Measurements from ENCODE around the gene ACBD6. TPM values are rescaled to one million over a fixed set of nuclear protein-coding genes. Genes with fewer than 3 reads are reported as not detected.

Gene ACBD6
- total RNA-seq, 1 donor: 54.0 TPM

GRCh38 chr1:180250499-180250770, 251.9 kb downstream of the ACBD6 start:
- DNase-seq (ENCODE audit: low read depth): no peak
- no peak for TF ChIP-seq CTCF (IDR thresholded peaks at IDR 0.05; ENCODE audit: insufficient read depth, low read length)
- no peak overlapping the region for H3K4me3 ChIP-seq (ENCODE audit: low read depth, low read length)

- no peak for TF ChIP-seq CTCF (IDR thresholded peaks at IDR 0.05; ENCODE audit: insufficient read depth, low read length)
- no peak for DNase-seq (ENCODE audit: low read depth)
- H3K4me3 ChIP-seq (ENCODE audit: low read depth, low read length): no peak overlapping the region
Observed at GRCh38 chr1:180249725-180250498, 252.5 kb downstream of the ACBD6 start.

GRCh38 chr1:180248731-180249681, 253.4 kb downstream of the ACBD6 start:
- peak; percentile 21 for DNase-seq (ENCODE audit: low read depth)
- H3K4me3 ChIP-seq (ENCODE audit: low read depth, low read length): no peak overlapping the region
- TF ChIP-seq CTCF (IDR thresholded peaks at IDR 0.05; ENCODE audit: insufficient read depth, low read length): no peak

- no peak for TF ChIP-seq CTCF (IDR thresholded peaks at IDR 0.05; ENCODE audit: insufficient read depth, low read length)
- DNase-seq (ENCODE audit: low read depth): no peak
- no peak overlapping the region for H3K4me3 ChIP-seq (ENCODE audit: low read depth, low read length)
Observed at GRCh38 chr1:180248176-180248575, 254.2 kb downstream of the ACBD6 start.

GRCh38 chr1:180247580-180247979, 254.8 kb downstream of the ACBD6 start:
- no peak for DNase-seq (ENCODE audit: low read depth)
- no peak for TF ChIP-seq CTCF (IDR thresholded peaks at IDR 0.05; ENCODE audit: insufficient read depth, low read length)
- H3K4me3 ChIP-seq (ENCODE audit: low read depth, low read length): no peak overlapping the region

GRCh38 chr1:180247061-180247460, 255.3 kb downstream of the ACBD6 start:
- DNase-seq (ENCODE audit: low read depth): no peak
- no peak overlapping the region for H3K4me3 ChIP-seq (ENCODE audit: low read depth, low read length)
- TF ChIP-seq CTCF (IDR thresholded peaks at IDR 0.05; ENCODE audit: insufficient read depth, low read length): no peak
